WTC11 (cell line): Measurements from ENCODE around the gene SLC6A2. TPM values are rescaled to one million over a fixed set of nuclear protein-coding genes. Genes with fewer than 3 reads are reported as not detected.

Experiments used
- ATAC-seq: fragments of 200-7000 bp; cut with Tn5 transposase; 2 replicates; pipeline ENCODE4 v1.10.0; 2021; ENCODE audit warnings: mild to moderate bottlenecking, moderate library complexity
- CTCF ChIA-PET: fragments of 300-600 bp; sonication (Branson Sonifier 250); formaldehyde crosslinking; loops from one replicate; lab custom pipeline; 2021; ENCODE audit warnings: antibody characterized with exemption; lab: Charles Lee
- POLR2A ChIA-PET: fragments of 350-600 bp; sonication (Branson Sonifier 250); formaldehyde crosslinking; loops from one replicate; lab custom pipeline; 2021; ENCODE audit warnings: antibody characterized with exemption; lab: Charles Lee
- DNase-seq: peaks from one replicate; pipeline ENCODE4 v3.0.0; 2021; ENCODE audit warnings: low spot score
- H3K27ac Mint-ChIP-seq: 2 replicates; pipeline ENCODE4 v1.8.0; 2021; ENCODE audit warnings: mixed read lengths
- H3K27me3 Mint-ChIP-seq: 2 replicates; pipeline ENCODE4 v1.8.0; 2021; ENCODE audit warnings: low read depth, mild to moderate bottlenecking, moderate library complexity, mixed read lengths
- H3K36me3 Mint-ChIP-seq: 2 replicates; pipeline ENCODE4 v1.8.0; 2021; ENCODE audit warnings: mixed read lengths
- H3K4me1 Mint-ChIP-seq: 2 replicates; pipeline ENCODE4 v1.8.0; 2022; ENCODE audit warnings: mixed read lengths
- H3K4me3 Mint-ChIP-seq: 2 replicates; pipeline ENCODE4 v1.8.0; 2021; ENCODE audit warnings: mild to moderate bottlenecking, moderate library complexity, mixed read lengths
- H3K9me3 Mint-ChIP-seq: 2 replicates; pipeline ENCODE4 v1.8.0; 2021; ENCODE audit warnings: mixed read lengths
- GABPB1 ChIP-seq: sonication (generic); formaldehyde crosslinking; IDR thresholded peaks from 2 replicates; pipeline ENCODE4 v1.8.1; 2023; ENCODE audit warnings: mild to moderate bottlenecking, missing genetic modification reagents
- MXD4 ChIP-seq: fragments of 250-450 bp; sonication (Bioruptor Pico); IDR thresholded peaks from 2 replicates; pipeline ENCODE4 v1.8.0; 2021; ENCODE audit warnings: mild to moderate bottlenecking, moderate library complexity, borderline replicate concordance
- TP53 ChIP-seq: sonication (generic); formaldehyde crosslinking; IDR thresholded peaks from 2 replicates; pipeline ENCODE4 v1.8.1; 2023; ENCODE audit warnings: mild to moderate bottlenecking, missing genetic modification reagents
- ZNF138 ChIP-seq: sonication (generic); formaldehyde crosslinking; conservative IDR thresholded peaks from 2 replicates; pipeline ENCODE4 v1.8.1; 2022; ENCODE audit warnings: mild to moderate bottlenecking, moderate library complexity, missing genetic modification reagents
- ZNF396 ChIP-seq: fragments of 250-450 bp; sonication (Bioruptor Pico); IDR thresholded peaks from 2 replicates; pipeline ENCODE4 v1.8.0; 2021; ENCODE audit warnings: mild to moderate bottlenecking, moderate library complexity, borderline replicate concordance
- ZNF423 ChIP-seq: fragments of 250-450 bp; sonication (Bioruptor Pico); IDR thresholded peaks from 2 replicates; pipeline ENCODE4 v2.1.2; 2022; ENCODE audit warnings: mild to moderate bottlenecking, moderate library complexity
- total RNA-seq: library from RNA; stranded (reverse); gene quantifications from 3 replicates; pipeline ENCODE4 v1.2.3, GENCODE V29; 2021
- TF ChIP-seq, protein P1 (sequence below): fragments of 200-600 bp; IDR thresholded peaks from 2 replicates; pipeline ENCODE4 v1.8.0; 2022; ENCODE audit warnings: antibody characterized with exemption
- TF ChIP-seq, protein P2 (sequence below): sonication (generic); formaldehyde crosslinking; IDR thresholded peaks from 2 replicates; pipeline ENCODE4 v1.8.0; 2023; ENCODE audit warnings: missing genetic modification reagents, mild to moderate bottlenecking, borderline replicate concordance
- TF ChIP-seq, protein P3 (sequence below): fragments of 250-450 bp; sonication (Bioruptor Pico); IDR thresholded peaks from 2 replicates; pipeline ENCODE4 v1.9.0; 2021; ENCODE audit warnings: mild to moderate bottlenecking

Gene SLC6A2
- total RNA-seq, 1 experiment from 2014 or later, result 0.20 TPM

DNA sequence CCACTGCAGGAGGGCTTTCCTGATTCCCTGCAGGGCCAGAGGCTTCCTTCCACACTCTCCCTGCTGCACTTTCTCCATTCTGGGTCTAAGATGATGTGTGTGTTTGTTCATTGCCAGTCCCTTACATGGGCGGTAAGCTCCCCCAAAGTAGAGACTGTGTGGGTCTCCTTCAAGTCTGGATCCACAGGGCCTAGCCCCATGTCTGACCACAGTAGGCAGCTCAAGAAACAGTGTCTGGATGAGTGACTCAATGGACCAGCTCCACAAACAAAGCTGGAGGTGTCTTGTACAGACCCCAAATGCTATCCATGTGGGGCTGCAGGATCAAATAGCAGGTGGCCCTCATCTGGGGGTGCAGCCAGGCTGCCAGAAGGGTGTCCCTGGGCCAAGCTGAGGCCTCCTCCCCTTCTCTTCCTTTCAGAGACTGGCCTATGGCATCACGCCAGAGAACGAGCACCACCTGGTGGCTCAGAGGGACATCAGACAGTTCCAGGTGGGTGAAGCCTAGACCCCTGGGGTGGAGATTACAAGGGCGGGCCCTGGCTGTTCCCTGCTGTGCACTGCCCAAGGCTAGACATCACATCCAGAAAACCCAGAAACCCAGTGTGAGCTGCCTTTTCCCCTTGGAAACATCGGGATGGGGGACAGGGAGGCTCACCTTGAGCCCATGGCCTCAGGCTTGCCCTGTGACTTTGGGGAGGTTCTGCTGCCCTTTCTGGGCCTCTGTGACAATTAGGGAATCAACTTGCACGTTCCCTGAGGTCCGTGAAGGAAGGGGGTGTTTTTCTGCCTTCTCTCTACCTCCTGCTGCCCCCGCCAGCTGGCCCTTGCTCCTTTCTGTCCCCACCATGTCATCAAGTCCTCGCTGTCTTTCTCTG lies 45.9 kb downstream of the SLC6A2 start:
- H3K36me3 Mint-ChIP-seq, result no peaks in the 10 kb centered on the region
- TF ChIP-seq, protein P1, sequence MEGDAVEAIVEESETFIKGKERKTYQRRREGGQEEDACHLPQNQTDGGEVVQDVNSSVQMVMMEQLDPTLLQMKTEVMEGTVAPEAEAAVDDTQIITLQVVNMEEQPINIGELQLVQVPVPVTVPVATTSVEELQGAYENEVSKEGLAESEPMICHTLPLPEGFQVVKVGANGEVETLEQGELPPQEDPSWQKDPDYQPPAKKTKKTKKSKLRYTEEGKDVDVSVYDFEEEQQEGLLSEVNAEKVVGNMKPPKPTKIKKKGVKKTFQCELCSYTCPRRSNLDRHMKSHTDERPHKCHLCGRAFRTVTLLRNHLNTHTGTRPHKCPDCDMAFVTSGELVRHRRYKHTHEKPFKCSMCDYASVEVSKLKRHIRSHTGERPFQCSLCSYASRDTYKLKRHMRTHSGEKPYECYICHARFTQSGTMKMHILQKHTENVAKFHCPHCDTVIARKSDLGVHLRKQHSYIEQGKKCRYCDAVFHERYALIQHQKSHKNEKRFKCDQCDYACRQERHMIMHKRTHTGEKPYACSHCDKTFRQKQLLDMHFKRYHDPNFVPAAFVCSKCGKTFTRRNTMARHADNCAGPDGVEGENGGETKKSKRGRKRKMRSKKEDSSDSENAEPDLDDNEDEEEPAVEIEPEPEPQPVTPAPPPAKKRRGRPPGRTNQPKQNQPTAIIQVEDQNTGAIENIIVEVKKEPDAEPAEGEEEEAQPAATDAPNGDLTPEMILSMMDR, result peak; percentile 70
- TF ChIP-seq MXD4 (CRISPR knock-in tag) (no peak), ZNF423 (CRISPR knock-in tag) (peak; percentile 88)
- ChIA-PET POLR2A (no interaction called here), CTCF (interaction anchor here (0.6 to 14.1 kb wide), 22 partner anchors 11 to 239 kb away, joined by 3 to 213 read pairs (median 4); partner anchors contain the start of genes MMP2 and SLC6A2)
- H3K27ac Mint-ChIP-seq, result no peak overlapping the region
- DNase-seq, result peak; percentile 71
- no peaks in the 10 kb centered on the region for H3K9me3 Mint-ChIP-seq
- ATAC-seq, result peak; percentile 83
- H3K4me1 Mint-ChIP-seq, result peaks cover 32% of the 10 kb centered on the region
- no peaks in the 10 kb centered on the region for H3K27me3 Mint-ChIP-seq
- H3K4me3 Mint-ChIP-seq, result no peak overlapping the region

DNA sequence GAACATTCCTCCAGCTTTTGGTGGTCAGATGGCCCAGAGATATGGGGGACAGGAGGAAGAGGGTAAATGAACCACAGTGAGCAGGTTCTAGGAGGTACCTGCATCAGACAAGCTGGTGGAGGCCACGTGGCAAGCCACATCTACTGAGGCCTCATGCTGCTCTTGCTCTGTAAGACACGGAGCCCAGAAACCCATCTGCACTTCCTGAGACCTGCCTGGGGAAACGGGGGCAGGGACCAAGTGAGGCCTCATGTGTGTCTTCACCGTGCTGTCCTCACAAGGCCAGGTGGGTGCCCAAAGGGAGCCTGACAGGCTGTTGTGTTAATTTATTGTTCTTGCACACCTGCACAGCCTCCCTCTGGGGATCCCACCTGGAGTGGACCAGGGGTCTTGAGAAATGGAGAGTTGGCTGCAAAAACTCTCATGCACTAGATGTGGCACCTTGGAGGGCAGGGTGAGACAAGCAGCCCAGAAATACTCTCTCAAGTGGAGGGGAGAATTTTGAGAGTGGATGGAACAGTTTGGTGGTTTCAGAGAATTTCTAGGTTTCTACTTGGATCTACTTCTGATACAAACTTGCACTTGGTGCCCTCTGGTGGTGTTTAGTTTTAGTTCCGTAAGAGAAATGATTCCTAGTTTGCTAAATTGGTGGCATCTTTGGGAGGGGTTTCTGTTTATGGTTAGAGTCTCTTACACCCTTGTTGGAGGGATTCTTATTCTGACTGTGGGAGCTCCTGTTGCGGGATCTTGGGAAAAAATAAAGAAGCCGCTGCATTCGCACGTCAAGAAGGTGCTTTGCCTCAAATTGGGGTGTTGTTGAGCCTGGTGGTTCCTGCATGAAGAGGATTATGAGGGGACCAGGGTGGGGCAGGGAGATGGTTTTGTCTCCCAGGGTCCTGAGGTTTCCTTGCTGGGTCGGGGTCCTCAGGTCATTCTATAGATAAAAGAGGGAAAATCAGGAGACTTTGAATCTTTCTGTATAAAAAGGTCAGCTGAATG lies 47.5 kb downstream of the SLC6A2 start:
- Mint-ChIP-seq H3K27ac (no peak overlapping the region), H3K4me1 (peaks cover 25% of the 10 kb centered on the region), H3K27me3 (no peaks in the 10 kb centered on the region), H3K4me3 (no peak overlapping the region), H3K9me3 (no peaks in the 10 kb centered on the region), H3K36me3 (no peaks in the 10 kb centered on the region)
- CTCF ChIA-PET, result interaction anchor here (0.9 to 14.1 kb wide), 3 partner anchors 43 to 238 kb away, joined by 3 to 213 read pairs (median 3); no protein-coding TSS in a partner anchor
- TF ChIP-seq, protein P1, result 0 out of 2 replicates have a peak, but pooled peaks have one; percentile 18
- no peak for TF ChIP-seq ZNF138 (CRISPR knock-in tag)
- POLR2A ChIA-PET, result no interaction called here
- no peak for ATAC-seq
- no peak for DNase-seq

DNA sequence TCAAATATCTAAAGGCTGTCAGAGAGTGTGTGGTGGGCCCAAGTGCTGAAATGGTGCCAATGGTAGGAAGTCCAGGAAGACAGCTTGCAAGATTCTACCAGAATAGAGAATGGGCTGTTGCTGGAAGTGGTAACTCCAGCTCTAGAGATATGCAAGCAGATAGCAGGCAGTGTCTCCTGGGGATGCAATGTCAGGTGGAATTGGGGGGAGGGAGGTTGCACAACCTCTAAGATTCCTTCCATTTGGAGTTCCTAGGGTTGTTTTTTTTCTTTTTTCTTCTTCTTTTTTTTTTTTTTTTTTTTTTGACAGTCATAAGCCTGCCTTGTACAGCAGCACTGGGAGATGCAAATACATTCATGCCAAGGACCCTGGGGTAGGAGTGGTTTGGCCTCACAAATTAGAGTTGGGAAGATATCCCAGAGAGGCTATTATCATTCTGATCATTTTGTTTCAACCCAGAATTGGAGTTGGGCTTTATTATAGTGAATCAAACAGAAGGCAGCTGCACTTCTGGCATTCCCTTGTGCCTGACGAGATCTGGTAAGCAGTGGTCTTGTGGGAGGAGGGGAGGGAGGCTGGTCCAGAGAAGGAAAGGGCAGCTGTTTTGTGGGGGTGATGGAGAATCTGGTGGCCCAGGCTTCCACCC lies 51.1 kb downstream of the SLC6A2 start:
- POLR2A ChIA-PET, result no interaction called here
- H3K27me3 Mint-ChIP-seq, result no peaks in the 10 kb centered on the region
- no peak for DNase-seq
- H3K4me1 Mint-ChIP-seq, result peaks cover 22% of the 10 kb centered on the region; the same call in 1 of the 2 replicates
- TF ChIP-seq ZNF396 (CRISPR knock-in tag) (no peak), TP53 (no peak), GABPB1 (CRISPR knock-in tag) (no peak)
- TF ChIP-seq, protein P2, sequence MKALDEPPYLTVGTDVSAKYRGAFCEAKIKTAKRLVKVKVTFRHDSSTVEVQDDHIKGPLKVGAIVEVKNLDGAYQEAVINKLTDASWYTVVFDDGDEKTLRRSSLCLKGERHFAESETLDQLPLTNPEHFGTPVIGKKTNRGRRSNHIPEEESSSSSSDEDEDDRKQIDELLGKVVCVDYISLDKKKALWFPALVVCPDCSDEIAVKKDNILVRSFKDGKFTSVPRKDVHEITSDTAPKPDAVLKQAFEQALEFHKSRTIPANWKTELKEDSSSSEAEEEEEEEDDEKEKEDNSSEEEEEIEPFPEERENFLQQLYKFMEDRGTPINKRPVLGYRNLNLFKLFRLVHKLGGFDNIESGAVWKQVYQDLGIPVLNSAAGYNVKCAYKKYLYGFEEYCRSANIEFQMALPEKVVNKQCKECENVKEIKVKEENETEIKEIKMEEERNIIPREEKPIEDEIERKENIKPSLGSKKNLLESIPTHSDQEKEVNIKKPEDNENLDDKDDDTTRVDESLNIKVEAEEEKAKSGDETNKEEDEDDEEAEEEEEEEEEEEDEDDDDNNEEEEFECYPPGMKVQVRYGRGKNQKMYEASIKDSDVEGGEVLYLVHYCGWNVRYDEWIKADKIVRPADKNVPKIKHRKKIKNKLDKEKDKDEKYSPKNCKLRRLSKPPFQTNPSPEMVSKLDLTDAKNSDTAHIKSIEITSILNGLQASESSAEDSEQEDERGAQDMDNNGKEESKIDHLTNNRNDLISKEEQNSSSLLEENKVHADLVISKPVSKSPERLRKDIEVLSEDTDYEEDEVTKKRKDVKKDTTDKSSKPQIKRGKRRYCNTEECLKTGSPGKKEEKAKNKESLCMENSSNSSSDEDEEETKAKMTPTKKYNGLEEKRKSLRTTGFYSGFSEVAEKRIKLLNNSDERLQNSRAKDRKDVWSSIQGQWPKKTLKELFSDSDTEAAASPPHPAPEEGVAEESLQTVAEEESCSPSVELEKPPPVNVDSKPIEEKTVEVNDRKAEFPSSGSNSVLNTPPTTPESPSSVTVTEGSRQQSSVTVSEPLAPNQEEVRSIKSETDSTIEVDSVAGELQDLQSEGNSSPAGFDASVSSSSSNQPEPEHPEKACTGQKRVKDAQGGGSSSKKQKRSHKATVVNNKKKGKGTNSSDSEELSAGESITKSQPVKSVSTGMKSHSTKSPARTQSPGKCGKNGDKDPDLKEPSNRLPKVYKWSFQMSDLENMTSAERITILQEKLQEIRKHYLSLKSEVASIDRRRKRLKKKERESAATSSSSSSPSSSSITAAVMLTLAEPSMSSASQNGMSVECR (CRISPR knock-in tag), result no peak
- TF ChIP-seq, protein P3, sequence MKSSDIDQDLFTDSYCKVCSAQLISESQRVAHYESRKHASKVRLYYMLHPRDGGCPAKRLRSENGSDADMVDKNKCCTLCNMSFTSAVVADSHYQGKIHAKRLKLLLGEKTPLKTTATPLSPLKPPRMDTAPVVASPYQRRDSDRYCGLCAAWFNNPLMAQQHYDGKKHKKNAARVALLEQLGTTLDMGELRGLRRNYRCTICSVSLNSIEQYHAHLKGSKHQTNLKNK, result no peak
- no peaks in the 10 kb centered on the region for H3K36me3 Mint-ChIP-seq
- H3K27ac Mint-ChIP-seq, result no peak overlapping the region
- no peak overlapping the region for H3K4me3 Mint-ChIP-seq
- CTCF ChIA-PET, result interaction anchor here (0.7 to 14.1 kb wide), 5 partner anchors 85 to 558 kb away, joined by 3 to 213 read pairs (median 6); no protein-coding TSS in a partner anchor
- ATAC-seq, result no peak
- no peaks in the 10 kb centered on the region for H3K9me3 Mint-ChIP-seq
